Endometrial microvascular endothelial cells (primary cell): ENCODE data around the gene LCLAT1. TPM values are rescaled to one million over a fixed set of nuclear protein-coding genes. Genes with fewer than 3 reads are reported as not detected.
"Not testable (repeated sequence)": the region's sequence is repeated elsewhere in the genome, so short reads cannot be mapped to it uniquely, and the experiment has no call there.

Source experiments
- in situ Hi-C: cut with HindIII; loops from 2 replicates; pipeline ENCODE4 v1.10.0; 2017; ENCODE audit warnings: low sequenced_read_pairs, low pct_unique_long_range_greater_than_20kb; ENCODE audit errors: inconsistent ontology term
- total RNA-seq: library from RNA; depleted of rRNA; stranded (reverse); fragments of >200 nt; gene quantifications from one replicate; pipeline ENCODE4 v1.2.3, GENCODE V29; 2015; ENCODE audit errors: inconsistent ontology term

Gene LCLAT1
- total RNA-seq, 1 donor from 2014 or later = 16.8 TPM

DNA sequence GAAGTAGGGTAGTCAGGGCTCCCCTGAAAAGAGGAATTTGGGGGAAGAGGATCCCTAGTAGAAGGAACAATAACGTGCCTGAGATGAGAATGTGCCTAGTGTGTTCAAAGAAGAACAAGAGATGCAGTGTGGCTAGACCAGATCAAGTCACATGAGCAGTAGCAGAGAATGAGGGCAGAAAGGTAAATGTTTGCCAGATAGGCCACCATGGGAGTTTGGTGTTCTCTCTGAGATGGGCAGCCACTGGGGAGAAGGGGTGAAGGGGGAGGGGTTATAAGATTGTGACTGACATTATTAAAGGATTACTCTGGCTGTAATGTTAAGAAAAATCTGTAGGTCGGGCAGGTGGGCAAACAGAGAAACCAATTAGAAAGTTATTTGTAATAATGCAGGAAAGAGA is 166.0 kb downstream of the LCLAT1 start:
- in situ Hi-C loops = no loop called here

DNA sequence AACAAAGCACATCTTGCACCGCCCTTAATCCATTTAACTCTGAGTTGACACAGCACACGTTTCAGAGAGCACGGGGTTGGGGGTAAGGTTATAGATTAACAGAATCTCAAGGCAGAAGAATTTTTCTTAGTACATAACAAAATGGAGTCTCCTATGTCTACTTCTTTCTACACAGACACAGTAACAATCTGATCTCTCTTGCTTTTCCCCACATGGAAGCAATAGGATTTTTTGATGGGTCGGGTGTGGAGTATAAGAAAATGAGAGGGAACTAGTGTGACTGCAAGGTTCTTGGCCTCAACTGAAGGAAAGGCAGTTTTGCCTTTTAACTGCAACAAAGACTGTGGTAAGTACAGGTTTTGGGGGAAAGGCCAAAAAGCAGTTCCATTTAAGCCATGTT is 167.2 kb downstream of the LCLAT1 start:
- in situ Hi-C loops = not testable (repeated sequence)

- in situ Hi-C loops = no loop called here
These were observed 168.9 kb downstream of the LCLAT1 start for GRCh38 chr2:30615926-30616325.

DNA sequence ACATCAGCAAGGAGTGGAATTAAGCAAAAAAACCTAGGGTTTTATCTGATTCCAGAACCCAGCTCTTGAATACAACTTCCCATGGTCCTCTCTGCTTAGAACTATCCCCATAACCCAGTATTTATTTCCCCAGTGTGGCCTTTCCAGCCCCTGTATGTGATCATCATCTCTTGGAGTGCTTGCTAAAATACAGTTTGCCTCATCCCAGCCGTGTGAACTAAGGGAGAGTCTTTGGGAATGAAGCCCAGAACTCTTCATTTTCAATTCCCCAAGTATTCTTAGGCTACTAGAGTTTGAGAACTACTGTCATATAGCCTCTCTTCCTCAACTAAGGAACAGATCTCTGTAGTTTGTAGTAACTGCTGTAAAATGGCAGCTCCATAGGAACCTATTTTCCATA is 173.1 kb downstream of the LCLAT1 start:
- in situ Hi-C loops = no loop called here

DNA sequence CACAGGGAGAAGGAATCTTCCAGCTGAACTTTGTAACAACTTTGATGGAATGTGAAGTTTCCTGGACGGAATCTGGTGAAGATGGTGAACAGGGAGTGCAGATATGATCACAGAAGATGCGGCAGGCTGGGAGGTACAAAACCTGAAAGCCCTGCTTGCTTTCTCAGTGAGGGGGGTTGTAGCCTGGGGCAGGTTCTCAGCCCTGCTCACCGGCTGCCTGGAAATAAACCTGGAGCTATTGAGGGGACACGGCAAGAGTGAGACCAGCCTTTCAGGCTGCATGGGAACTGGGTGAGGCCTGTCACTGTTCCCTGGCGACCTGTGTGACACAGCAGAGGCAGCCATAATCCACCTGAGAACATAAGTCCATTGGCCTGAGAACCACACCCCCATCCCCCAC is 174.8 kb downstream of the LCLAT1 start:
- in situ Hi-C loops = no loop called here

DNA sequence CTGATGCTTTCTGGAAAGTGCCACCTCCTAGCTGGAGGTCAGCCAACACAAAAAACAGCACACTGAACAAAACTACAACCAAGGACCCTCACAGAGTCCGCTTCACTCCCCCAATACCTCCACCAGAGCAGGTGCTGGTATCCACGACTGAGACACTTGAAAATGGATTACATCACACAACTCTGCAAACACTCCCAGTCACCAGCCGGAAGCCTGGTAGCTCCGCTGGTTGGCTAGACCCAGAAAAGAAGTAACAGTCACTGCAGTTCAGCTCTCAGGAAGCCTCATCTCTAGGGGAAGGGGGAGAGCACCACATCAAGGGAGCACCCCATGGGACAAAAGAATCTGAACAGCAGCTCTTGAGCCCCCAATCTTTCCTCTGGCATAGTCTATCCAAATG is 175.4 kb downstream of the LCLAT1 start:
- in situ Hi-C loops = no loop called here

- in situ Hi-C loops = no loop called here
These were observed 178.2 kb downstream of the LCLAT1 start for GRCh38 chr2:30625276-30625675.

DNA sequence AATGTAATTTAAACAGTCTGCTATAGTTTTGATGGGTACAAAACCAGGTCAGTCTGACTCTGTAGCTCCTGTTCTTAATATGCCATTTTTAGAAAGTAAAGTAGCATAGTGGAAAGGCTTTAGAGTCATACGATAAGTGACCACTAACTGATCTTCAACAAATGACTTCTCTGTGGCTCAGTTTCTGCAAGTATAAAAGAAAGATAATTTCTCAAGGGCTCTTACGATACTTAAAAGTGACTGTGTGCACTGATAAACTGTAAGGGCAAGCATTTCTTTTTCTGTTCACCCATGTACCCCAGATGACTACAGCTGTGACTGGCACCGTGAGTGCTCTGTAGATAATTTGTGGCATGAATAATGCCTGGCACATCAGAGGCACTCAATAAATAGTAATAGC is 178.7 kb downstream of the LCLAT1 start:
- in situ Hi-C loops = no loop called here

DNA sequence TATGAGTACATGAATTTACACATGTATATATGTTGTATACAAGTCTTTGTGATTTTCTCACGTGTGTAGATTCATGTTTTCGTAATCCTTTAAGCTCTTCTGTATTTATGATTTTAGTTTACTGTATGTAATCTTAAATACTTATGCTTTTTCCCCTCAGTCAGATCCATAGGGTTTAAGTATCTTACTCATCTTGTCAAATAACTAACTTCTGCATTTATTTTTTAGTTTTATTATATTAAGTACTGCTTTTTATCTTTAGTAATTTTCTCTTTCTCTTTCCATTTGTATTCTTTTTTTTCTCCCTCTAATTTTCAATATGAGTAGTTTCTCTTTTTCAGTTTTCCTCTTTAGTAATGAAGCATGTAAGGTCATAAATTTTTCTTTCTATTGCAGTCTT is 179.4 kb downstream of the LCLAT1 start:
- in situ Hi-C loops = no loop called here

DNA sequence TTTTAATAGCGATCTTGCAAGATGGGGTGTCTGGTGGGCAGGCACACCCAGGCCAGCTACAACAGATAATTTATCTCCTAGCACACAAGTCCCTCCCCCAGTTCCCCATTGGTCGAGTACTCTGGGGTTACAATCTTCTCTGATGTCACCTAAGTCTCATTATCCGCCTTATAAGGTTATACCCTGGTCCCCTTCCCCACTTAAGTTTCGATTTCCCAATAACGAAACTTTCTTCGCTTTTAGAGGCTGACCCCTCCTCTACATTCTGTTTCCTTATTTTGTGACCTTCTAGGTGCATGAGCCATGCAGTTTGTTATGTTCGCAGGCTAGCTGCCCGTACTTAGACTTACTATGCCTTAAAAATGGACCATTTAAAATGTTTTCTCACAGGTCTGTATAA is 180.1 kb downstream of the LCLAT1 start:
- in situ Hi-C loops = no loop called here

DNA sequence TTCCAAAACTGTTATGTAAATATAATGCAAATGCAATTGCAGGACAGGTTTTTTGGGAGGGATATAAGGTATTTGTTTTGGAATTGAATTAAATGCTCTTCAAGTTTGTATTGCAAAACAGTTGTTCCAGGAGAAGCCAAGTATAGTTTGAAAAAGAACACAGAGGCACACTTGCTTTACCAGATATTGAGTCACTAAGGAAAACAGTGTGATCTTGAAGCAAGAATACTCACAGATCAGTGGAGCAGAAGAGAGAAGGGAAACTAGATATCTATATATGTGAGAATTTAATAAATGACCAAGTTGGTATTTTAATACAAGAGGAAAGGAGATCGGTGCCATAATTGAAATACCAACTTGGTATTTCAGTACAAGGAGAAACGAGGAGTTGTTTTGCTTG is 181.3 kb downstream of the LCLAT1 start:
- in situ Hi-C loops = no loop called here

GRCh38 chr2:30629866-30630265 is 182.8 kb downstream of the LCLAT1 start:
- in situ Hi-C loops = no loop called here

GRCh38 chr2:30631051-30631671 is 184.1 kb downstream of the LCLAT1 start:
- in situ Hi-C loops = no loop called here

- in situ Hi-C loops = no loop called here
These were observed 186.0 kb downstream of the LCLAT1 start for GRCh38 chr2:30633039-30633438.

DNA sequence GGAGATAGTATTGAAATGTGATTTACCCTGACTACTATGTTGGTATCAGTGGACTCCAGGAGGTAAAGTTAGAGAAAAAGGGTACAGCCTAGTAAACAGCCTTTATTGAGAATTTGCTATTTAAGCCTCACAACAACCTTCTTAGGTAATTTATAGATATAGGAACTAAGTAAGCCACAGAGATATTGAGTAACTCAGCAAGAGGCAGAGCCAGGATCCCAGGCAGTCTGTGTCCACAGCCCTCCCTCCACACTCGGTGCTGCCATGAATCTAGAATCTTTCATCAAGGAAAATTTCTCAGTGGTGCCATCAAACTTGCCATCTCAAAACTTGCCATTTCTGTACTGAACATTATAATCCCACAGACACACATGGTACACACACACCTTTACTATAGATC is 189.3 kb downstream of the LCLAT1 start:
- in situ Hi-C loops = no loop called here

DNA sequence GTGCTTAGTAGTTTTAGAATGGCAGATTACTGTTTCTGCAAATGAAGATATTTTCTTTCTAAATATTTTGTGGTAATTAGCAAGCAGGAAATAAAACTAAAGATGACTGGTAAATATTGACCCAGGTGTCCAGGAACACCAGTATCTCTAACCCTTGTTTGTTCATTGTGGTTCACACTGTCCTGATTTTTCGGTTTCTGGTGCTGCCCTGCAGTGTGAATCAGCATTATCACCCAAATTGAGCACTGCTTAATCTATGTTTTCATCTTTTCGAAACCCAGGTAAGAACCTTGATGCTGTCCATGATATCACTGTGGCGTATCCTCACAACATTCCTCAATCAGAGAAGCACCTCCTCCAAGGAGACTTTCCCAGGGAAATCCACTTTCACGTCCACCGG is 192.8 kb downstream of the LCLAT1 start:
- in situ Hi-C loops = no loop called here

GRCh38 chr2:30641765-30642345 is 194.8 kb downstream of the LCLAT1 start:
- in situ Hi-C loops = no loop called here

DNA sequence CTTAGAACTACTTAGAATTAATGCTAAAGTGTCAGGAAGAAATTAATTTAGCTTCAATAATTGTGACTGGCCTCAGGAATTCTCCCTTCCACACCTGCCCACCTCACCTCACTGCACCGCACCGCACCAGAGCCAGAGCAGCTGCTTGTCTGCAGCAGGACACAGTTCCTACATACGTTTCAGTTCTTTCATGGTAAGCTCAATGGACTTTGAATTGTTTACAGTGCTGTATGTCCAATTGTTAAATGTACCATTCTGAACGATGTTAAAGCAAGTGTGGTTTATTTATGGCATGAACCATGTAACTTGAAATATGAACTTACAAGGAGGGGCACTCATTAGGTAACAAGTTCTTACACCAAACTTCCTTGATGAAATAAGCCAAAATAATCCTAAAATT is 196.0 kb downstream of the LCLAT1 start:
- in situ Hi-C loops = not testable (repeated sequence)

GRCh38 chr2:30643674-30644073 is 196.6 kb downstream of the LCLAT1 start:
- in situ Hi-C loops = no loop called here

- in situ Hi-C loops = no loop called here
These were observed 198.2 kb downstream of the LCLAT1 start for GRCh38 chr2:30645081-30645744.

DNA sequence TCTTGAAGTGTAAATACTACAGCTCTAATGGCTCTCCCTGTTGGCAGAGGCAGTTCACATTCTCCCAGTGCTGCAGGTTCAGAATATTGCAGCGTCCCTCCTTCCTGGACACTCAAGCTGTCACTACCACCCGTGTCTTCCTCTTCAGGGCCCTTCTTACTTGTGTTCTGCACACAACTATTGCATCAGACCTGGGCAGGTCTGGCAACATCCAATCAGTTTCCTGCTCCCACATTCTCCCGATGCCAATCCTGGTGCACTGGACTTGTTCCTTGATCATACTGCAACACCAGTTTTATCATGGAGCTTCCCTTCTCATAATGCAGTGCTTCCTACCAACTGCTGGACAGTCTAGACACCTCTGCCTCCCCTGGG is 198.7 kb downstream of the LCLAT1 start:
- in situ Hi-C loops = no loop called here
